Measurements from ENCODE around the gene OTOS.

DNA sequence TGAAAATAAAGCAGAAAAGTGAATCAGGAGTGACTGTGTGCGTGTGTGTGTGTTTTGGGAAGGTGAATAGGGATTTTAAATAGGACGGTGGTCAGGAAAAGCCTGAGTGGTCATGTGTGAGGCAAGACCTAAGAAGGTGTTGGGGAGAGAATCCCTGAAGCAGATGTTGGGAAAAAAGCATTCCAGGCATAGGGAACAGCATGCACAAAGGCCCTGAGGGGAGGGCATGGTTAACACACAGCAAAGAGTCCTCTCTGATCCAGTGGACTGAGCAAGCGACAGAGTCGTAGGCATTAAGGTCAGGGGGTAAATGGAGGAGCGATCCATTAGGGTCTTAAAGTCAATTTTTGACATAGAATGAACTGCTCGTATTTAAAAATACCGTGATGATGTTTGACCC is 34.0 kb upstream of the OTOS start:
- TF ChIP-seq POLR2AphosphoS5 (IDR thresholded peaks at IDR 0.05; ENCODE audit: low read depth, low read length): no peak
- no peak for TF ChIP-seq SIN3A (IDR thresholded peaks at IDR 0.05; ENCODE audit: borderline replicate concordance, insufficient read depth, low read length)
